Measurements from ENCODE around the gene PRKCE.
A peak's percentile ranks its signal among the peaks of the same experiment; 100 is the strongest.

PRKCE gene

GRCh38 chr2:45860136-45861121 lies 209.0 kb downstream of the PRKCE start:
- peak; percentile 85 for DNase-seq (ENCODE audit: low spot score)

DNA sequence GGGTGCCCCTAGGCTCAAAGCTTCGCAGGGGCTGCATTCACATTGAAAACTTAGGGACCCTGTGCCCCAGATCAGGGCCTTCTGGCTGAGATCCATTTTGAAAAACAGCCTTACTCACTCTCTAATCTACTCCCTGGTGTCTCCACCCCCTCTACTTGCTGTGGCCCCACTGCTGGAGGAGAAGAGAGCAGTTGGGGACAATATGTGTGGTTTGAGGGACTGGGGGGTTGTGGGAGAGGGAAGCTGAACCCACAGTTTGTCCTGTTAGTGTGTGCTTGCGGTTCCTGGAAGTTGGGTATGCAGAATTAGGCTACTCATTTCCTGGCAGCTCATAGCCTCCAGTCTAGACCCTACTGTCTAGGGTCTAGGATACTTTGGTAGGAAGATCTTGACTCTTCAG lies 211.4 kb downstream of the PRKCE start:
- no peak for DNase-seq (ENCODE audit: low spot score)

DNA sequence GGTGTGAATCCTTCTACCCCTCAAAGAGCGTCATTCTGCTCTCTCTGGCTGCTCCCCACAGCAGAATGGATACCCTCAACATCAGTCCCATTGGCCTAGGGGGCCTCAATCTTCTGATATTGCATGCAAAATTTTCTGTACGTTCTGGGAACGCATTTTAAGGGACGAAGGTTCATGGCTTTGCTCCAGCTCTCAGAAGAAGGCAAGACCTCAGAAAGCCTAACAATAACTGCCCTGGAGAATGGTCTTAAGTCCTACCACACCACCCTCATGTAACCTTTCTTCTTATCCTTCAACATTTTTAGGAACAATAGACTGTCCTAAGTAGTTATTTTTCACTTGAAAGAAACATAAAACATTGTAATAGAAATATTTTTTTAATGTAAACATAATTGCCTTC lies 212.6 kb downstream of the PRKCE start:
- DNase-seq (ENCODE audit: low spot score), result no peak

- no peak for DNase-seq (ENCODE audit: low spot score)
Observed at GRCh38 chr2:45867349-45867748, 215.9 kb downstream of the PRKCE start.

DNA sequence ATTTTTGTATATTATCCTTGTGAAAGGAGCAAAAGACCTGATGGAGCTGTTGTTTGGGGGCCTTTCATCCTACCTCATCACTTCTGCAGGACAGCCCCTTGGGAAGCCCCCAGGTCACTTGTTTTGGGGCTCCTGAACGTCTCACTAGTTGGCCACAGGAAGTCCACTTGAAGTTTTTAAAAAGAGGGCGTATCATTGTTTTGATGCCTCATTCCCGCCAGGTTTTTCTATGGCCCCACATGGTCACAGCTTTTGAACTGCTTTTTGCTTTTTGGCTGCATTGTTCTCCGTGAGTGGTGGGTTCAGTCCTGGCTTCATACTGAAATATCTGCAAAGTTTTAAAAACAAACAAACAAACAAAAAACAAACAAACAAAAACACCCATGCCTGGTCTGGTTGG lies 216.3 kb downstream of the PRKCE start:
- no peak for DNase-seq (ENCODE audit: low spot score)

DNA sequence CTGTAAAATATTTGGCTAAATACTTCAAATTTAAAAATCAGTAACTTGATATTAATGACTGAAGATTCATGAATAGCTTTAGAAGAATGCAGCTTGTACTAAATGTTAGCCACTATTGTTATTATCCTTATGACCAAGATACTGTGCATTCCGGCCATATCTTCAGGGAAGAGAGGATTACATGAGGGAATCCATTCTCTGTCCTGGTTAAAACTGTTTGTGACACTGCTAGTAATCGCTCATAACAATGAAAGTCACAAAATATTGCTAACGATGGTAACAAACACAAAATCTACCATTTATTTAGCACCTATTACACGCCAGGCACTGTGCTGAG lies 217.7 kb downstream of the PRKCE start:
- no peak for DNase-seq (ENCODE audit: low spot score)

- DNase-seq (ENCODE audit: low spot score), result no peak
Observed at GRCh38 chr2:45871025-45871424, 219.6 kb downstream of the PRKCE start.

DNA sequence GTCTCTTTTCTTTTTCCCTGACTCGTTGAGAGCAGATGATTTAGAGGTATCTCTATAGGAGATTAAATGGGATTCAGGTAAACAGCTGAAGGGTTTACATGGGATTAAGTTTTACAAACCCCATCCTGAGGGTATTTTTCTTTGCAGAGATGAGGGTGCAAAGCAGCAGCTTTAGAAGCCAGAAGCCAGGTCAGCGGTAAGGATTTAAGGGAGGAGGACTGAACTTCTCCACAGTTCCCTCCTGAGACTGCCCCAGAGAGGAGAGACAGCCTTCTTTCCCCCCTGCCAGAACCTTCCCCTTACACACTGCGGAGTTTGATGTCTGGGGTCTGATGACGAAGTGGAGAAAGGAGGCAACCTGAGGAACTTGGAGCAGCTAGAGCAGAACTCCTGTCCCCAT lies 220.1 kb downstream of the PRKCE start:
- no peak for DNase-seq (ENCODE audit: low spot score)

DNA sequence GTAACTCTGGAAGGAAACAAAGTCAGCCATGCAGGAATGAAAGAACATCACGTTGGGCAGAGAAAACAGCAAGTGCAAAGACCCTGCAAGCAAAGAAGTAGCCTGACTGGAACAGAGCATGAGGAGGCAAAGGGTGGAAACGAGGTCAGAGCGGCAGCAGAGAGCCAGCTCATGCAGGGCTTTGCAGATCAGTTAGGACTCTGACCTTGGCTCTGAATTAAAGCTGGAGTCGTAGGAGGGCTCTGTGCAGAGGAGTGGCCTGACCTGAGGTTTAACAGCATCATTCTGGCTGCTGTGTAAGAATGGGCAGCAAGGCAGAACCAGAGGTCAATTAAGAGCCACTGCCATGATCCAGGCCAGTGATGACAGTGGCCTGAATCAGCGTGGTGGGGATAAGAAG lies 220.7 kb downstream of the PRKCE start:
- no peak for DNase-seq (ENCODE audit: low spot score)

- peak; percentile 56 for DNase-seq (ENCODE audit: low spot score)
Observed at GRCh38 chr2:45874344-45874743, 222.9 kb downstream of the PRKCE start.

- no peak for DNase-seq (ENCODE audit: low spot score)
Observed at GRCh38 chr2:45876611-45877010, 225.1 kb downstream of the PRKCE start.

DNA sequence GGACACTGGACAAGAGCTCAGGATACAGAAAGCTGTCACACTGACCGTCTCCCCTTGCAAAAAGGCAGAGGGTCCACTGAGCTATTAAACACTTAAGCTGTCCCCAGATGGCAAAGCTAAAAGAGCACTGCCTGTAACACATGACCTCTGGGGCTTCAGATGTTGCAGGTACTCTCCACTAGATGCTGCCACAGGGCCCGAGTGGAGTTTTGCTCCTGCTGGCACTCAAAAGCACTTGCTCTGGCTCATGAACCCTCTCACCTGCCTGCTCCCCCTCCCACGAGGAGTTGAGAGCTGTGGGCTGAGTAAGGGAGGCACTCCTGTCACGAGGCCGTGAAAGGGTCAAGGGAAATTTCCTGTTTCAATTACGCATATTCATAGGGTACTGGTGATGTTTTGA lies 227.9 kb downstream of the PRKCE start:
- no peak for DNase-seq (ENCODE audit: low spot score)

DNA sequence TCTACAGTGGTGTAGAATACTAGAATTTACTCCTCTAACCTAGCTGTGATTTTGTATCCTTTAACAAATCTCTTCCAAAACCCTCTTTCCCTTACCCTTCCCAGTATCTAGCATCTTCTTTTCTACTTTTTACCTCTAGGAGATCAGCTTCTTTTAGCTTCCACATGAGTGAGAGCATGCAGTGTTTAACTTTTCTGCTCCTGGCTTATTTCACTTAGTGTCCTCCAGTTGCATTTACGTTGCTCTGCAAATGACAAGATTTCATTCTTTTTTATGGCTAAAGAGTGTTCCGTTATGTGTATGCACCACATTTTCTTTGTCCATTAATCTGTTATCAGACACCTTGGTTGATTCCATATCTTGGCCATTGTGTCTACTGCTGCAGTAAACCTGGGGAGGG lies 228.5 kb downstream of the PRKCE start:
- no peak for DNase-seq (ENCODE audit: low spot score)

DNA sequence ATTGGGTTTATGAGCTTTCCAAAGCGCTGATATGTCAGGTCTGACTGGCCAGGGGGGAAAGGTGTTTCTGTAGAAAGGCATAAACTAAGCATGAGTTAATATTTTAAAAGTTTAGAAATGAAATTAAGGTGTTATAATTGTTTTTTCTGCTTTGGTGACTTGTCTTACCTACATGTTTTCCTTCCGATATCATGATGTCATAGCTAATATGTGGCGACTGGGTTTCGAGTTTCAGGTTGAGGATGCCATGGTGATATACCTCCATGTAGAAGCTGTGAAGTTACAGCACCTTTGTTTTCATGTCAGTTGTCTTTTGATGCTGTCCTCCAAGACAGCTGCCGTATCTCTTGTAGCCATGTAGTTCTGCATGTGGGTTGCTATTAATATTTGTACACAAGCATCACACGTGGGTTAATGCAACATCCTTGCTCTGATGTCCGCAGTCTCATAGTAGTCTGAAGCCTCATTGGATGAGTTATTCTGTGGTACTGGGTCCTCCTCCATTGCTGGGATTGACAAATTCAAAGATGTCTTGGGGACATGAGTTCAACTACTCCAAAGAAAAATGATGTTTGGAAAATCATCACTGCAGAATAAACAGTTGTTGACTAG lies 230.6 kb downstream of the PRKCE start:
- no peak for DNase-seq (ENCODE audit: low spot score)

DNA sequence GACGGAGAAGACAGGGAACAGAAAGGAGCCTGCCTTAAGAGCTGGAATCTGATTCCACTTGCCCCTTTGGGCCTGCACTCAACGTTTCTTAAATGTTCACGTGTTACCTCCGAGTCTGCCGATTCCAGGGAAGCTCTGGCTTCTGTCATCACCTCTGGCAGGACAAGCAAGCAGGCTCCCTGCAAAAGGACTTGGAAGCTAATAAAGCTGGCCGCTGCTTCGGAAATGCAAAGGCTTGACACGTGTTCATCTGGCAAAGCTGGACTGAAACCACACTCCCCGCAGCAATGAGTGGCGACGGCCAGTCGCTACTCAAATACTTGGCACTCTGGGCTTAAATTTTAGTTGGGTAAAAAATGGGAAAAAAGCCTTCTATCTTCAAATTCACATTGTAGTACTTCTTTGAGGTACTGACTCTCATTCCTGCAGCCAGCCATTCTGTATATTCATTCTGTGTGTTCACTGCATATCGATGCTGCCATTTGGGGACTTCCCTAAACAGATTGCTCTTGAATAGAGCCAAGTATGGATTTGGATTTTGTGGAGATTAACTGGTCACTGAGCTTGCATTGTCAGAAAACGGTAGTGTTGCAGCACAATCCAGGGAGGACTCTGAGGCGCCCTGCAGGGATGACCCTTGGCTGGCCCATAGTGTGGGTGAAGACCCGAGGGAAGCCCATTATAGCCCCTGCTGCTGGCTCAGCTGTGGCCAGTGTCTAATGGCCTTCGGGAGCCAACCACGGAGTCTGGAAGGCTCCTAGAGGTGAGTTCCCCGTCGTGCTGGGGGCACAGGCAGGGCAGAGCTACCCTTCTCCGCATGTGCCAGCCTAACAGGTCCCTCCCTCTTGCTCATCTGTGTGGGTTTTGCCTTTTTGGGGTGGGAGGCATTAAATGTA lies 231.5 kb downstream of the PRKCE start:
- no peak for DNase-seq (ENCODE audit: low spot score)

DNA sequence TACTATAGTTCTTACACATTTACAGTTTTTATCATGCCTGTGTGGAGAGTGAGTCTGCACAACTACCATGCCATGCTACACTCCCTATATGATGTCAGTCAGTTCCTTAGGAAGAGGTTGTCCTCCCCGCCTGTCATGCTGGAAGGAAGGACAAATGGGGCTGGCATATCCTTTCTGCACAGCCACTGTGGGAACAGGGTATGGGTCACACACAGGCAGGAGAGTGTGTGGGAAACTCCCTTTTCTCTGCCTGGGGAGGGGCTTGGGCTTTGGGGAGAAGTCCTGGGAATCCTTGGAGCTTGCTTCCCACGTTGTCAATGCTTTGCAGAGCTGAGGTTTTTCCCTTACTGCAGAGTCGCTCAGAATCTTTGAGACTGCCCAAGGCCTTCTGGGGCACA lies 232.1 kb downstream of the PRKCE start:
- DNase-seq (ENCODE audit: low spot score), result no peak

GRCh38 chr2:45884126-45884525 lies 232.7 kb downstream of the PRKCE start:
- no peak for DNase-seq (ENCODE audit: low spot score)

- DNase-seq (ENCODE audit: low spot score), result peak; percentile 50
Observed at GRCh38 chr2:45885171-45885621, 233.7 kb downstream of the PRKCE start.

DNA sequence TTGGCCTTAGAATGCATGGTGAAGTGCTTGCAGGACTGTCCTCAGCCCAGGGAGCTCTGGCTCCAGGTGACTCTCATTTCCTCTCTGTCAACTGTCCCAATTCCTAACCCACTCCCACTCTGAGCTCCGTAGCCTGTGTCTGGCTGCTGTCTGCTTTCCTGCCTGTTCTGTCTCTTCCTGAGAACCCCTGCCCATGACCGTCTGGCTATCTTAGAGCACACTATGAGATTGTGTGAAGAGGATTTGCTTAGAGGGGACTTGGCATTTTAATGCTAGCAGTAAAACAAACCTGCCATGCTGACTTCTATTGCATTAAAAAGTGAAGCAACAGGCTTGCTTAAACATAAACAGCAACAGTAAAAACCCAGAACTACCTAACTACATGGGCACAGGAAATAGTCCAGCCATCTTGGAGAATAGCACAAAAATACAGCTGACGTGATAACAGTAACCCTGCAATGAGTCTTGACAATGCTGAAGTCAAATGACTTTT lies 234.7 kb downstream of the PRKCE start:
- DNase-seq (ENCODE audit: low spot score), result no peak

GRCh38 chr2:45888167-45888566 lies 236.7 kb downstream of the PRKCE start:
- DNase-seq (ENCODE audit: low spot score), result no peak

- no peak for DNase-seq (ENCODE audit: low spot score)
Observed at GRCh38 chr2:45888641-45889040, 237.2 kb downstream of the PRKCE start.

DNA sequence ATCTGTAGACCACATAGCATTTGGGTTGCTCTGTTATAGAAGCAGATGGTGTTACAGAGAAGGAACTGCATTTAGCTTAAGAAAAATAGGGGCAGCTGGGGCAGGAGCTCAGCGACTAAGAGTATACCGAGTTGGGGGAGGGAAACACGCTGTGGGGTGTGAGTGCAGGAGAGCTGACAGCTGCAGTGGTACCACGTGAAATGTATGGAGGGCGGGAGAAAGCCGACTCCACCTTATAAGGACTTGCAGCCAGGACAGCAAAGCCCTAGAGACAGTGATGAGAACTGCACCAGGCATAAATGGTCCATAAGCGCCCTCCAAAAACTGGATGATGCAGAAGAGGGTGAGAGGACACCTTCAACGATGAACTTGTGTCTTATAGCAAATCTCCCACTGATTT lies 237.6 kb downstream of the PRKCE start:
- DNase-seq (ENCODE audit: low spot score), result no peak

Data from putamen (tissue), 1 donor.